Stimulated activated naive CD8-positive, alpha-beta T cell treated with anti-CD3 and anti-CD28 coated beads, Interleukin-15, amount 100 ng/mL, for 72 hours (primary cell): Measurements from ENCODE around the gene PDCL3.

ENCODE experiments used
- ATAC-seq: fragments of 150-1000 bp; cut with Tn5 transposase; 2 replicates; pipeline ENCODE4 v1.10.0; 2021; ENCODE audit warnings: mild to moderate bottlenecking, moderate library complexity
- DNase-seq, 2 donors: peaks; one replicate each; pipeline ENCODE4 v3.0.0; 2021 to 2022
- H3K27ac Mint-ChIP-seq, 2 donors: one replicate each; pipeline ENCODE4 v1.8.0; 2022; ENCODE audit warnings: mild to moderate bottlenecking in 2 of 2, mixed read lengths in 2 of 2, moderate library complexity in 2 of 2
- H3K27me3 Mint-ChIP-seq: one replicate; pipeline ENCODE4 v1.8.0; 2022; ENCODE audit warnings: mixed read lengths
- H3K4me1 Mint-ChIP-seq: one replicate; pipeline ENCODE4 v1.8.0; 2022; ENCODE audit warnings: mild to moderate bottlenecking, mixed read lengths
- H3K4me3 Mint-ChIP-seq, 2 donors: one replicate each; pipeline ENCODE4 v1.8.0; 2022; ENCODE audit warnings: mild to moderate bottlenecking in 2 of 2, mixed read lengths in 2 of 2, moderate library complexity in 1 of 2
- H3K9me3 Mint-ChIP-seq, 2 donors: one replicate each; pipeline ENCODE4 v1.8.0; 2022; ENCODE audit warnings: mixed read lengths in 2 of 2

Gene PDCL3

DNA sequence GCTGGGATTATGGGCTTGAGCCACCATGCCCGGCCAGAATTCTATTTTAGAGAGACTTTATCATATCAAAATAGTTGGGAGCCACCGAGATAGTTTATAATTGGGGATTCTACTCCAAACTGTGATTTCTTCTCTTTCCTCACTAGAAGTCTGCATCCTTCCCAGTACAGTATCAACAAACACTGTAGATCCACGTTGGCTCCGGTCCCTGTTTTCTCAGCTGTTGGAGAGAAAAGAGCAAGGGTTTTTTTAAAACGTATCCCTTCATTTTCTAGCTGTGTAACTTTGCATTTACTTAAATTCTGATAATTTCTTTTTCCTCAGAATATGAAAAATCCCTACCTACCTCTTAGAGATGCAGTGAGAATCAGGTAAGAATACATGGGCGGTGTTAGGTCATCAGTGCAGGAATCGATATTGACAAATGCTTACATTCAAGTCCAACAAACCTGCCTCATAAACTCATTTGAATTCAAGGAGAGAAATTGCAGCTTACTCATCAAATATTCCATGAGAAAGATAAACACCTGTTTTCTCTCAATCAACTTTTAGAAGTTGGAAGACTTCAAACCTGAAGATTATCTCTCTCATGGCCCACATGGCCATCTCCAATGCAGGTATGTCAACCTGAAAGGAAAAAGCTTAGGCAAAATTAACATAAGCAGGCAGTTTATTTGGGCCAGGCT is 17.7 kb upstream of the PDCL3 start:
- DNase-seq (no peak), ATAC-seq (no peak)
- Mint-ChIP-seq H3K9me3 (no peaks in the 10 kb centered on the region), H3K27me3 (no peaks in the 10 kb centered on the region), H3K4me3 (no peak overlapping the region), H3K27ac (no peak overlapping the region), H3K4me1 (peaks cover 9% of the 10 kb centered on the region)

DNA sequence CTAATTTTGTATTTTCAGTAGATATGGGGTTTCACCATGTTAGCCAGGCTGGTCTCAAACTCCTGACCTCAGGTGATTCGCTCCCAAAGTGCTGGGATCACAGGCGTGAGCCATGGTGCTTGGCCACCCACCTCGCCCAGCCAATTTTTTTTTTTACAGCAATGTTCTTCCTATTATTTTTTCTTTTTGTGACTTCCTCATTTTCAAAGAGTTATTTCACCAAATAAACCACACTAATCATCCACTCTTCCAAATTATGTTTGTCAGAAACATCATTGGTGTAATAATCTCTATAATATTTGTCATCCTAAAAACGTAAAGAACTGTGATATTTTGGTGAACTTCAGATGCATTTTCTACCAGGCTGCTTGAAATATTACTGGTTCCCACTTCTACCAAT is 16.3 kb upstream of the PDCL3 start:
- no peaks in the 10 kb centered on the region for H3K9me3 Mint-ChIP-seq
- DNase-seq (no peak), ATAC-seq (no peak)
- H3K27ac Mint-ChIP-seq: no peak overlapping the region
- H3K4me3 Mint-ChIP-seq: no peak overlapping the region
- H3K4me1 Mint-ChIP-seq: peaks cover 9% of the 10 kb centered on the region
- no peaks in the 10 kb centered on the region for H3K27me3 Mint-ChIP-seq

DNA sequence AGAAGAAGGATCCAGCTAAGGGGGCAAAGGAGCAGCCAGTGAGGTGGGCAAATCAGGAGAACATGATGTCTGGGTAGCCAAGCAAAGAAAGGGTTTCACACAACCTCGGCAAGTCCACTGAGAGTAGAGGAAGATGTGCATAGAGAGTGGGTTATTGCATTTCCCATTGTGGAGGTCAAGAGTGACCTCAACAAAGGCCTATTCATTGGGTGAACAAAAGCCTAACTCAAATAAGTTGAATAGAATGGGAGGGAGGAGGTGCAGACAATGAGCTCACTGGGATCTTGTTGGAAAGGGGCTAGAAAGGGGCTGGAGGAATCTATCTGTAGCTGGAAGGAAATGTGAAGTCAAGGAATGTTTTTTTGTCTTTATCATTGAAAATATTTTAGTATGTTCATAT is 14.0 kb upstream of the PDCL3 start:
- H3K9me3 Mint-ChIP-seq: no peaks in the 10 kb centered on the region
- ATAC-seq (no peak), DNase-seq (no peak)
- peaks cover 7% of the 10 kb centered on the region for H3K4me1 Mint-ChIP-seq
- H3K27ac Mint-ChIP-seq: no peak overlapping the region
- H3K27me3 Mint-ChIP-seq: no peaks in the 10 kb centered on the region
- H3K4me3 Mint-ChIP-seq: no peak overlapping the region

DNA sequence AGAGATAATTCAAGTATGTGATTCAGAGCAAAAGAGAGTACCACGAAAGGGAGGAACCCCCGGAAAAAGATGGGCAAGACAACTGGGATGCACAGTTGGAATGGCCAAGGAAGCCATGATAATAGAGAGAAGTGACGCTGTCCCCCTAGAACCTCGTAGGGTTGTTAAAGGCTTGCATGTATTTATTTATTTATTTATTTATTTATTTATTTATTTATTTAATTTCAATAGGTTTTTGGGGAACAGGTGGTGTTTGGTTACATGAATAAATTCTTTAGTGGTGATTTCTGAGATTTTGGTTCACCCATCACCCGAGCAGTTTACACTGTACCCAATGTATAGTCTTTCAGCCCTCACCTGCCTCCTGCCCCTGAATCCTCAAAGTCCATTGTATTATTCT is 11.5 kb upstream of the PDCL3 start:
- Mint-ChIP-seq H3K4me1 (peaks cover 15% of the 10 kb centered on the region), H3K27me3 (no peaks in the 10 kb centered on the region), H3K4me3 (no peak overlapping the region), H3K27ac (no peak overlapping the region), H3K9me3 (peaks cover 0 to 5% of the 10 kb centered on the region in 2 donors)
- DNase-seq (no peak), ATAC-seq (no peak)

DNA sequence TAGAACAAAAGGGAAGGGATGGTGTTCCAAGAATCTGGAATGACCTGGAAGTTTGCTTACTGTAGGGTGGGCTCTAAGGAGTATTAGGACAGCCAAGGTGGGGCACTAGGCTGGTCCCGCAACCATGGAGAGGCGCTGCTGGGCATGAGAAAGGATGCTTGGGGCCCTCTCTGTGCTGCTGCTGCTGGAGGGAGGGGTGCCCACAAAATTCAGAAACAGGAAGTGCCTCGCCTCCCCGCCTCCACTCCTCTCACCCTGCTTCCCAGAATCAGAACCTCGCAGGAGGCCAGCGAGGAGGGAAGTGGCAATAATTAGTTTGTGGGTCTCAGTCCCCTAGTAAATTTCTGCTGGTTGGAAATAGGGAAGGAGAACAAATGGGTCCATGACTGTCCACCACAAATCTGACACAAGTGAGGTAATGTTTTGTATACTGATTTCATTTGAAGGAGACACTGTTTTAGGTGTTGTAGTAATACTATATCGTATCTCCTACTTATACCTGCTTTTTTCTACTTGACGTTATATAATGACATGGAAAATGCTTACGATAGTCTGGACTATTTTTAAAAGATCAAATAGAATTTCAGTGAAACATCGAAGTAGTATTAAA is 7.9 kb upstream of the PDCL3 start:
- DNase-seq: peak; percentile 28 to 50
- Mint-ChIP-seq H3K4me3 (peak overlapping the region; percentile 60 to 77), H3K9me3 (peaks cover 0 to 5% of the 10 kb centered on the region in 2 donors), H3K27ac (peak overlapping the region; percentile 83 to 87), H3K4me1 (peaks cover 20% of the 10 kb centered on the region), H3K27me3 (no peaks in the 10 kb centered on the region)
- ATAC-seq: peak; percentile 92

DNA sequence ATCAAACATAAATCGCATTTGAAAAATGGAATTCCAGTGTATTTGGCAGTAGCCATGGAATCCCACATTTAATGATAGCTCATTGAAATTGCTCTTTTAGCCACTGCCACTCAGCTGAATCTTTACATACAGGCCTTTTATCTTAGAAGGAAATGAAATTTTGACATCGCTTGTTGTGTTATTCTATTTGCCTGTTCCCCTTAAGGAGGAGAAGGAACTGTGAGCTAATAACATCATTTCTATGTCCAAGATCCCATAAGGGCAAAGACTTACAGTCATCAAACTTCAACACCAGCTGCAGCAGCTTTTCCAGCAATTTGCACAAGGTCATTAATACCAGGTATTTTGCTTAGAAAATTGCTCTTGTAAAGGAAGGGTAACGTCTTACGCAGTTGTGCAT is 6.0 kb upstream of the PDCL3 start:
- Mint-ChIP-seq H3K4me3 (no peak overlapping the region), H3K27ac (no peak overlapping the region), H3K9me3 (peaks cover 0 to 5% of the 10 kb centered on the region in 2 donors), H3K4me1 (peaks cover 37% of the 10 kb centered on the region), H3K27me3 (no peaks in the 10 kb centered on the region)
- ATAC-seq (no peak), DNase-seq (no peak)

DNA sequence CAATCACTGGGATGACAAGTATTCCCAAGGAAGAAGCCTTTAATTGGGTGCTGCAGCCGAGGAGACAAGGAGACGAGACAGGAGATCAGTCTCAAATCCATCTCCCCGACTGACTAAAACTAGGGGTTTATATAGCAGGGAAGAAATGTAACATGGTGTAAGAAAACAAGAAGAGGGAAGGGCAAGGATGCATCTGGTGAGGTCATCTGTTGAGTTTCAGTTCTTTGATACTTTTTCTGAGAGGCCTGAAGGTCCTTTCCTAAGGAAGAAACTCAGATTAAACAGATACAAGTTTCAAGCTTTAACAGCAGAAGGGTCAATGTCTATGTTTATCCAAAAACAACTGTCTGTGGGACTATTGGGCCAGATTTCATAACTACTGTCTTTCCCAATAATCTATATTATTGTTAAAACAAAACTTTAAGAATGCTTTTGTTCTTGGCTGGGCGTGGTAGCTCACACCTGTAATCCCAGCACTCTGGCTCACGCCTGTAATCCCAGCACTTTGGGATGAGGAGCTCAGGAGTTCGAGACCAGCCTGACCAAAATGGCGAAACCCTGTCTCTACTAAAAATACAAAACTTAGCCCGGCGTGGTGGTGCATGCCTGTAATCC is 2.5 kb upstream of the PDCL3 start:
- Mint-ChIP-seq H3K27me3 (no peaks in the 10 kb centered on the region), H3K4me3 (peak overlapping the region in 1 of 2 donors; percentile 4), H3K9me3 (no peaks in the 10 kb centered on the region), H3K27ac (peak overlapping the region in 1 of 2 donors; percentile 67), H3K4me1 (peaks cover 43% of the 10 kb centered on the region)
- ATAC-seq: no peak
- DNase-seq: no peak

DNA sequence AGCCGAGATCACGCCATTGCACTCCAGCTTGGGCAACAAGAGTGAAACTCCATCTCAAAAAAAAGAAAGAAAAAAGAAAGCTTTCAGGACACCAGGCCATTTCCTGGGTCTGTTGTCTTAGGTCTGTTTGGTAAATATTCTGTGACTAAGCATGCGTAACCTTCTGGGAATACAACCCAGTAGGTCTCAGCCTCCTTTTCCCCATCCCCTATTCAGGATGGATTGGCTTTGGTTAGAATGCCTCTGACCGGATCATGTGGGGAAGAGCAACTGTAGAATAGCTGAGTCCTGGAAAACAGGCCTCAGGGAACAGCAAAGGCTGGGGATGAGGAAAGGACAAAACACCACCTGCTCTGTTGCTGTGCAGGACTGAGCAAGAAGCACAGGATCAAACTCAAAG is 1.6 kb upstream of the PDCL3 start:
- ATAC-seq: no peak
- H3K9me3 Mint-ChIP-seq: no peaks in the 10 kb centered on the region
- H3K27me3 Mint-ChIP-seq: no peaks in the 10 kb centered on the region
- H3K4me1 Mint-ChIP-seq: peaks cover 52% of the 10 kb centered on the region
- H3K27ac Mint-ChIP-seq: peak overlapping the region; percentile 67 to 98
- H3K4me3 Mint-ChIP-seq: peak overlapping the region; percentile 29 to 33
- DNase-seq: no peak

DNA sequence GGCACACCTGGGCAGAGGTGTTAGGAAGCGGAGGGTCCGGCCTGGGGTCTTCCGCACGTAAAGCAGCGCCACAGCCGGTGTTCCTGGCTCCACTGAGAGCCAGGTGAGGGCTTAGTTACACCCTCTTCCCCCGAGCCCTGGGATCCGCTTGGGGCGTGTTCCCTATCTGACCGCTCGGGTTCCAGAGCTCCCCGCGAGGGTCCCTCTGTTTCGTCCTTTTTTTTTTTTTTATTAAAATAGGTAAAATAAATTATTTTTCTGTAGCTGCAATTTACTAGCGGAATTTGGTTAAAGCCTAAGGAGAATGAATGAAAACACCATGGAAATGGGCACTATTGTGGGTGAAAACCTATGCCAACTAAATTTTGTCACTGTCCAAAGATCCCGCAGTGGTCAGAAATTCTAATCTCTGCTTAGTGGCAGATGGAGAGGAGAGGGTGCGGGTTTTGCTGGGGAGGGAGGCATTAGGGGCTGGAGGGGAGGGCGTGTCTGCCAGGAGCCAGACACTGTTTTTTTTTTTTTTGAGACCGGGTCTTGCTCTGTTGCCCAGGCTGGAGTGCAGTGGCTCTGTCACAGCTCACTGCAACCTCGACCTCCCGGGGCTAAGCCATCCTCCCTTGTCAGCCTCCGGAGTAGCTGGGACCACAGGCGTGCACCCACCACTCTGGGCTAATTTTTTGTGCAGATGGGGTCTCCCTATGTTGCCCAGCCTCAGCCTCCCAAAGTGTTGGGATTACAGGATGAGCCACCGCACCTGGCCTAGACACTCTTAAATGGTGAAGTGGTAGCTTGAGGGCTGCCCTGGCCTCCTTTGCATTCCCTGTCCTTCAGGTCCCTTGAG is 834 bp downstream of the PDCL3 start:
- H3K4me3 Mint-ChIP-seq: peak overlapping the region; percentile 84 to 96
- peaks cover 72% of the 10 kb centered on the region for H3K4me1 Mint-ChIP-seq
- no peaks in the 10 kb centered on the region for H3K9me3 Mint-ChIP-seq
- no peak for ATAC-seq
- peak overlapping the region; percentile 93 to 95 for H3K27ac Mint-ChIP-seq
- no peaks in the 10 kb centered on the region for H3K27me3 Mint-ChIP-seq
- DNase-seq: no peak

DNA sequence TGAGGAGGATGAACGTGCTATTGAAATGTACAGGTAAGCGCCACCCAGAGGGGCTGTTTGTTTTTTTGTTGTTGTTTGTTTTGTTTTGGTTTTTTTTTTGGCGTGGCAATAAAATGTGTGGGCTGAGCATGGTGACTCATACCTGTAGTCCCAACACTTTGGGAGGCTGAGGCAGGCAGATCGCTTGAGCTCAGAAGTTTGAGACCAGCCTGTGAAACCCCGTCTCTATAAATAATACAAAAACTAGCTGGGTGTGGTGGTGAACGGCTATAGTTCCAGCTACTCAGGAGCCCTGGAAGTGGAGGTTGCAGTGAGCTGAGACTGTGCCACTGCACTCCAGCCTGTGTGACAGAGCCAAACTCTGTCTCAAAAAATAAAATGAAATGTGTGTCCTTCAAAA is 6.2 kb downstream of the PDCL3 start:
- peaks cover 44% of the 10 kb centered on the region for H3K4me1 Mint-ChIP-seq
- no peak overlapping the region for H3K27ac Mint-ChIP-seq

DNA sequence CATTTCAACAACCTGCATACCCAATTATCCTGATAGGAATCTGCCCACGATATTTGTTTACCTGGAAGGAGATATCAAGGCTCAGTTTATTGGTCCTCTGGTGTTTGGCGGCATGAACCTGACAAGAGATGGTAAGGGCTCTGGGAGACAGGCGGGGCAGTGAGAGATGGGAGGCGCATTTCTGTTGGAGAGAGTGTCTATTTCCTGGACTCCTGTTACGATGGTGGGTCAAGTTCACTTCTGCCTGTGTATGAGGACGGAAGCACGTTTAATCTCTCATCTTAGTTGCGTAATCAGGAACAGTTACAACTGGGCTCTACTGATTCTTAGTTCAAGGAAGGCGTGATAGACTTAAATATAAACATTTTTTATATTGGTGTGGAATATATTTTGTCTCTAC is 8.9 kb downstream of the PDCL3 start:
- H3K4me1 Mint-ChIP-seq: peaks cover 21% of the 10 kb centered on the region
- ATAC-seq (no peak), DNase-seq (no peak)
- peak overlapping the region in 1 of 2 donors; percentile 35 for H3K27ac Mint-ChIP-seq
- no peaks in the 10 kb centered on the region for H3K9me3 Mint-ChIP-seq
- no peak overlapping the region for H3K4me3 Mint-ChIP-seq
- H3K27me3 Mint-ChIP-seq: no peaks in the 10 kb centered on the region

More for the DNA sequence above, 6.2 kb downstream of the PDCL3 start:
- H3K4me3 Mint-ChIP-seq: no peak overlapping the region
- ATAC-seq (no peak), DNase-seq (no peak)
- H3K9me3 Mint-ChIP-seq: no peaks in the 10 kb centered on the region
- no peaks in the 10 kb centered on the region for H3K27me3 Mint-ChIP-seq

DNA sequence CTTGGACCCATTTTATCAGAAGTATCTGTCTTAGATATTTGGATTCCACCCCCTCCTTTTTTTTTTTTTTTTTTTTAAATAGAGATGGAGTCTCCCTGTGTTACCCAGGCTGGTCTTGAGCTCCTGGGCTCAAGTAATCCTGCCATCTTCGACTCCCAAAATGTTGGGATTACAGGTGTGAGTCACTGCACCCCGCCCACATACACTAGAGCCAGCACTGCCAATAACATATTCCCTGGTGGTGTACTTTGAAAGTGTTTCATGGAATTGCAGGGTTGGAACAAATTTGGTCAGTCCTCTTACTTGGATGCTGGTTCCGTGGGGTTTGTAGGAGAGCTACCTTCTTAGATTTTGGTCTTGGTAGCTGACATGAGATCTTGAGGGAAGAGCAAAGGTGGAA is 15.0 kb downstream of the PDCL3 start:
- Mint-ChIP-seq H3K27ac (peak overlapping the region in 1 of 2 donors; percentile 19), H3K4me1 (peaks cover 25% of the 10 kb centered on the region), H3K4me3 (no peak overlapping the region), H3K9me3 (no peaks in the 10 kb centered on the region), H3K27me3 (no peaks in the 10 kb centered on the region)
- ATAC-seq: no peak
- no peak for DNase-seq

DNA sequence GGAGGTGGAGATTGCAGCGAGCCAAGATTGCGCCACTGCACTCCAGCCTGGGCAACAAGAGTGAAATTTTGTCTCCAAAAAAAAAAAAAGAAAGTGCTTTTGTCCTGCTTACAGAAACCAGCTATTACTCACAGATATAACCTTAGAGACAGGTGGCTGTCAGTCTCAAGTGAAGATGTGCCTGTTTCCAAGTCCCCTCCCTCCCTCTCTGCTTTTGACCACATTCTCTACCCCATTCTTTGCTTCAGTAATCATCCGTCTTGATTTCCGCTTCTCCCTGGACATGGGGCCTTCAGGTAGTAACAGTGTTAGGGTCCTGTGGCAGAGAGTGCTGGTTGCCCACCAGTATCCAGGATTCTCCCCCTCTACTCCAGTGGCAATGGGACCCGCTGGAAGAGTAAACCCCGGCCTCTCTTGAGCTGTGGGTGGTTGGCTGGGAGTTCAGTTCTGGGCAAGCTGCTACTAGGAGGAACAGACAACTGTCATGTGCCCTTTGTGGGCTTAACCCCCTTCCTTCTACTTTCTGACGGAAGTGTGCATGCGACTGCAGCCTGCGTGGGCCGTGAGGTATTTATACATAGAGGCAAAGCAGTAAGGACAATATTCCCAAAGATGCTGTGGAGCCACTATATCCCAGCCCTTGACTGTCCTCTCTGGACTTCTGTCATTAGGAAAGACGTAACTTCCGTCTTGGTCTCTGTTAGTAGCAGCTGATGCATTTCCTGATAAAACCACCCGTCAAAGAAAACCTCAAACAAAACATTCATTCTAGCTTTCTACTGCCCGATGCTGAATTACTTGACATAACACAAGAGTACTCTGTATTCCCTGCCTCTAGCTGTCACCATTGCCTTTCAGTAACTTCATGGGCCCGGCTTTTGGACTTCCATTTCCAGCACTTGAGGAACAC is 17.8 kb downstream of the PDCL3 start:
- peaks cover 39% of the 10 kb centered on the region for H3K4me1 Mint-ChIP-seq
- ATAC-seq: peak; percentile 89
- H3K9me3 Mint-ChIP-seq: peaks cover 5 to 7% of the 10 kb centered on the region in 2 donors
- H3K27ac Mint-ChIP-seq: peak overlapping the region; percentile 97
- no peaks in the 10 kb centered on the region for H3K27me3 Mint-ChIP-seq
- DNase-seq: peak; percentile 49 to 57
- H3K4me3 Mint-ChIP-seq: peak overlapping the region; percentile 82 to 92

DNA sequence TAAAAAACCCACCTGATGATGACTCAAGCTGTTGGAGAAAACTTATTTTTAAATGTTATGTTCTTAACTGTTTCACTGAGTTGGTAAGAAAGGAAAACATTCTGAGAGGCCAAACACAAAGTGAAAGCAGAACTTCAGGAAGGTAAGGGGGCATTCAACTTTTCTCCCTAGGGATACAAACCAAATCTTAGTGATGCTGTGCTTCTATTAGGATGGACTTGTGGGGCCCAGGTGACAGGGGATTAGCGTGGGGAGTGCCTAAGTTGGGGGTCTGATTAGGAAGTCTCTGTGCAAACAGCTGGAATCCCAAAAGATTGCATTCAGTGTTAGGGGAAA is 18.5 kb downstream of the PDCL3 start:
- H3K4me1 Mint-ChIP-seq: peaks cover 39% of the 10 kb centered on the region
- ATAC-seq (no peak), DNase-seq (no peak)
- peak overlapping the region; percentile 82 to 92 for H3K4me3 Mint-ChIP-seq
- H3K9me3 Mint-ChIP-seq: peaks cover 11 to 13% of the 10 kb centered on the region in 2 donors
- H3K27me3 Mint-ChIP-seq: no peaks in the 10 kb centered on the region
- H3K27ac Mint-ChIP-seq: peak overlapping the region; percentile 97

DNA sequence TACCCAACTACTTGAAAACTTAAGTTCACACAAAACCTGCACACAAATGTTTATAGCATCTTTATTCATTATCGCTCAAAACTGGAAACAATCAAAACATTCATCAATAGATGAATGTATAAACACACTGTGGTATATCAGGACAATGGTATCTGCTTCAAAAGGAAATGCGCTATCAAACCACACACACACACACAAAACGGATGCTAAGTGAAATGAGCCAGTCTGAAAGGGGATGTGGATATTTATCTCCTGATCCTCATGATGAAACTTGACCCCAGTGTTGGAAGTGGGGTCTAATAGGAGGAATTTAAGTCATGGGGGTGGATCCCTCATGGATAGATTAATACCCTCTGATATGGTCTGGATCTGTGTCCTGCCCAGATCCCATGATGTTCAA is 22.0 kb downstream of the PDCL3 start:
- no peak overlapping the region for H3K4me3 Mint-ChIP-seq
- DNase-seq (no peak), ATAC-seq (no peak)
- H3K27ac Mint-ChIP-seq: no peak overlapping the region
- no peaks in the 10 kb centered on the region for H3K27me3 Mint-ChIP-seq
- peaks cover 52% of the 10 kb centered on the region for H3K4me1 Mint-ChIP-seq
- peaks cover 12 to 13% of the 10 kb centered on the region in 2 donors for H3K9me3 Mint-ChIP-seq
